NCI-H2107 (cell line): ENCODE results near the gene MTA3.
A peak's percentile ranks its signal among the peaks of the same experiment; 100 is the strongest.
"Not testable (repeated sequence)": the region's sequence is repeated elsewhere in the genome, so short reads cannot be mapped to it uniquely, and the experiment has no call there.

Source experiments
- DNase-seq: peaks from one replicate; lab custom pipeline; 2025; lab: John Stamatoyannopoulos, UW

Gene MTA3

DNA sequence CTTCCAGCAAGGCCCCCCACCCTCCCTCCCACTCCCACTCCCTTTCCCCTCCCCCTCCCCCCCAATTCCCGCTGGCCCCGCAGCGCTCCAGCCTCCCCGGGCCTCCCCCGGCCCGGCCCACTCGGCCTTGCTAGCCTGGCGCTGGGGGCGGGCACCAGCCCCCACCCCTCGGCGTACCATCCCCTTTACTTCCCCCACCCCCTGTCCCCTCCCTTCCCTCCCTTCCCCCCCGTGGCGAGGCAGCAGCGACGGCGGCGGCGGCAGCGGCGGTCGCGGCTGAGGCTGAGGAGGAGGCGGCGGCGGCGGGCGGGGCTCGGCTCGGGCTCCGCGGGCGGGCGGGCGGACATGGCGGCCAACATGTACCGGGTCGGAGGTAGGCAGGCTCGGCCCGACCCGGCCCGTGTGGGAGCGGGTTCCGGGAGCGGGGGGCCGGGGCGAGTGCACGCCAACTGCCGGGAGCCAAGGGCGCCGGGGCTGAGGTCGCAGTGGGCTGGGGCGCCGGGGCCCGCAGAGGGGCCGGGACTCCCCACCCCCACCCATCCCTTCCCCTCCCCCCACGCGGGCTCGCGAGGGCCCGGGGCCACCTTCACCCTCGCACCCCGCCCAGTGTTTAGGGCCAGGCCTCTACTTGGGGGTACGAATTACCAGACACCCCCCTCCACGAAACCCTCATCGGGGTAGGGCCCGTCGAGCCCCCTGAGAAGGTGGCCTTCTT lies at the start of gene MTA3:
MTA3 (plus strand) TSS at position 232 of the 715 bp plus-strand sequence; CDS start at position 346, 114 bp downstream.
- DNase-seq = peak; percentile 51

DNA sequence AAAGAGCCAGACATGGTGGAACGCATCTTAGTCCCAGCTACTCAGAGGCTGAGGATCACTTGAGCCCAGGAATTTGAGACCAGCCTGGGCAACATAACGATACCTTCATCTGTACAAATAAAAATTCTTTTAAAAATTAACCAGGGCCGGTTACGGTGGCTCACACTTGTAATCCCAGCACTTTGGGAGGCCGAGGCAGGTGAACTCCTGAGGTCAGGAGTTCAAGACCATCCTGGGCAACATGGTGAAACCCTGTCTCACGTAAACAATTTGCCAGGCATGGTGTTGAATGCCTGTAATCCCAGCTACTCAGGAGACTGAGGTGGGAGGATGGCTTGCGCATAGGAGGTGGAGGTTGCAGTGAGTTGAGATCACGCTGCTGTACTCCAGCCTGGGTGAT lies 48.8 kb upstream of the MTA3 start:
- no peak for DNase-seq

DNA sequence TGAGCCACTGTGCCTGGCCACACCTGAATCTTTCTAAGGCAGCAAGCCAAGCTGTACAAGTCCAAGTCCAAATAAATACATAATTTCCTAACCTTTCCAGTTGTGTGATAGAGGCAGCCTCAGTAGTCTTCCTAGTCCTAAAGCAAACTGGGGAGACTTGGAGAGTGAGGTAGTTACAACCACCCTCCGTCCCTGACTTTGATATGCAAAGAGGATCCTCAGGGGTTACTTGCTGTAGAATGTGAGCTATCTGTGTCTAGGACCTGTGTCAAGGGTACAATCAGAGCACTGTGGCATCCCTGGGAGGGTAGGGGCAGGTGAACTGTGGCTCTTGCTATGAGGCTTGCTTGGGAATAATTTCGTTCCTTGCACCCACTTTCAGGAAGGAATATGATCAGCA lies 46.4 kb upstream of the MTA3 start:
- no peak for DNase-seq

DNA sequence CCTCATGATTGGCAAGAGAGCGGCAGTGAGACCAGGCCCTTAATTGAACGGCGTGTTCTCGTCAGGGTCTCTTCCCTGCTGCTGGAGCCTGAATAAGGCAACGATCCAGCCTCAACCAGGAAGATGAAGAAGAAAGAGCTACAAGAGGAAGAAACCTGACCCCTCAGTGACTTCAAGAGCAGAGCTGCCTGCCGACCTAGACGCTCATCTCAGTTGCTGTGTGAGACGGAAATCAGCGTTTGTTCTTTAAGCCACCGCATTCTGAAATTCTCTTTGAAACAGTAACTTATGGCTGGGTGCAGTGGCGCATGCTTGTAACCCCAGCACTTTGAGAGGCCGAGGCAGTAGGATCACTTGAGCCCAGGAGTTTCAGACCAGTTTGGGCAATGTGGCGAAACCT lies 45.1 kb upstream of the MTA3 start:
- DNase-seq = peak; percentile 19

DNA sequence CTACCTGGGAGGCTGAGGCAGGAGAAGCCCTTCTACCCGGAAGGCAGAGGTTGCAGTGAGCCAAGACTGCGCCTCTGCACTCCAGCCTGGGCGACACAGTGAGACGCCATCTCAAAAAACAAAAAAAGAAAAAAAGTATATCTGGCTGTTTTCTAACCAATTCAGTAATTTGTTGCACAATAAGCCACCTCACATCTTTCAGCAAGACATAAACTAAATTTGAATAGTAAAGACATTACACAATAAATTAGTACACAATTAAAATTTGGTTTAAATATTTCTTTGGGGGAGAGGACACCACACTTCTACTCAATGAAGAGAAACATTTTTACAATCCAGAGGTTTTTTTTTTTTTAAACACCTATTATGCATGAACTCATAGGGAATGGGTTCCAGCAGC lies 36.0 kb upstream of the MTA3 start:
- DNase-seq = no peak

DNA sequence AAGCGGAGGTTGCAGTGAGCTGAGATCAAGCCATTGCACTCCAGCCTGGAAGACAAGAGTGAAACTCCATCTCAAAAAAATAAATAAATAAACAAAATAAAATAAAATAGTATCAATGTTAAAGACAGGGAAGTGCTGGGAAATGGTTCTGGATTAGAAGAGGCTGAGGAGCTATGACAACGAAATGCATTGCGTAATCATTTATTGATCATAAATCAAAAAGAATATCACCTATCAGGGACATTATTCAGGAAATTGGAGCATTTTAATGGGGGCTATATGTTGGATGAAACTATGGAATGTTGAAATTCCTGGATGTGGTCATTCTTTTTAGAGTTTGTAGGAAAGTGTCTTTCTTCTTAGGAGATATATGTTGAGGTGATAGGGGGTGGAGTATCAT lies 30.9 kb upstream of the MTA3 start:
- no peak for DNase-seq

DNA sequence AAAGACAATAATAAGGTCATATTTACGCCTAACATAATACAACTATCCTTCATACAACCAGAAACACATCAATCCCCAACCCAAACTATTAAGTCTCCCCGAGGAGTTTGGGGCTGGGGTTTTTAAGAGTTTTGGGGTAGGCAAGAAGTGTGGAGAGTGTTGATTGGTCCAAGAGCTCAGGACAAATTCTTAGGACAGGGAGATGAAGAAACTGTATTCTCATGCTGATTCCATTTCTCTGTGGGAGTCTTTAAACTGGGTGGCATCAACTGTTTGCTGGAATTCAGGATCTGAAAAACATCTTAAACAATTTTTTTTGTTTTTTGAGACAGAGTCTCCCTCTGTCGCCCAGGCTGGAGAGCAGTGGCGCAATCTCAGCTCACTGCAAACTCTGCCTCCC lies 25.6 kb upstream of the MTA3 start:
- DNase-seq = no peak

DNA sequence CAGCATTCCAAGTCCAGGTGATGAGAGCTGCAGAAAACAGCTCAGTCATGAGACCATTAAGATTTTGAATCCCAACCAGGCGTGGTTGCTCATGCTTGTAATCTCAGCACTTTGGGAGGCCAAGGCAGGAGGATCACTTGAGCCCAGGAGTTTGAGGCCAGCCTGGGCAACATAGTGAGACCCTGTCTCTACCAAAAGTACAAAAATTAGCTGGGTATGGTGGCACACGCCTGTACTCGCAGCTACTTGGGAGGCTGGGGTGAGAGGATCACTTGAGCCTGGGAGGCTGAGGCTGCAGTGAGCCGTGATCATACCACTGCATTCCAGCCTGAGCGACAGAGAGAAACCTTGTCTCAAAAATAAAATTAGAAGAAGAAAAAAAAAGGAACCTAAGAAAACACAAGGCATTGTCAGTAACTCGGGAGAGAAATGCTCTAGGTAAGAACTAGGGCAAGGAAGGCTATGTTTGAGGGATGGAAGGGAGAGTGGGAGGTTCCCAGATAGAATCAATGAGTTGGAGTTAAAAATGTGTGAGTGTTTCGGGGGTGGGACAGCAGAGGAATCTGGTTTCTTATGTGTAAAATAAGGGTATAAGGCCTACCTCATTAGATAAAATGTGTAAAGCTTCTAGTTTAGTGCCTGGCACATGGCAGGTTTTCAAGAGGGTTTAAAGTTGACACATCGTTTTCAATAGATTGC lies 23.3 kb upstream of the MTA3 start:
- no peak for DNase-seq

DNA sequence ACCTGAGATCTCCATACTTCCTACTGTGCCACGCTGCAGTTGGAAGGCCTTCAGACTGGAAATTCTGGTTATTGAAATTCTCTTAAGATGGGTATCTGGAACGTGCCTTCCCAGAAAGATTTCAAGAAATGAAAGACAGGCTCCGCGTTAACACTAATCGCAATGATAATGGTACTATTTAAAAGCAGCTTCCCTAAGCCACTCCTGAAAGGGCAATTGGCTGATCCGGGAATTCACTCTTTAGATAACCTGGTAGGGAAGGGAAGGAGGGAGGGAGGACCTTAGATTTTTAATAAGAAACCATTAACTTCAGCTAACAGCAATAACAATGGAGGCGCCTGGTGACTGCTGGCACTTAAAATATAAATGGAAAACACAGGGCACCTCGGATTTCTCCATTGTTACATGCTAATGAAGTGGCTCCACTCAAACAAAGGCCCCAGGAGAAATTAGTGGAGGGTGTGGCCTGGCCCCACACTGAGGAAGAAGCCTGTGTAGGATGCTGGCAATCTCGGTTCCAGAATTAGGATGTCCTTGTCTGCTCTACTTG lies 22.5 kb upstream of the MTA3 start:
- DNase-seq = peak; percentile 29

DNA sequence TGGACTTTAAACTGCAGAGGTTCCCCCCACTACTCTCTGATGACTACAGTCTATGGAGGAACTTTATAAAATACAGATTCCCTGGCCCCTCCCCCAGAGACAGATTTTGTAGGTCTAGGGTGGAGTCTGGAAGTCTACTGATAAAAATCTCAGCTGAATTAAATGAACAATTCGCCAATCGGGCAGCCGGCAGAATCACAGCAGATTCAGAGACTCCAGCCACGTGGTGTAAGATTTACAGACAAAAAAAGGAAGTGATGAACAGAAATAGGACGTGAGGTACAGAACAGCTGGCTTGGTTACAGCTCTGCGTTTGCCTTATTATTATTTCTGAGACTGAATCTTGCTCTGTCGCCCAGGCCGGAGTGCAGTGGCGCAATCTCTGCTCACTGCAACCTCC lies 21.4 kb upstream of the MTA3 start:
- DNase-seq = no peak

DNA sequence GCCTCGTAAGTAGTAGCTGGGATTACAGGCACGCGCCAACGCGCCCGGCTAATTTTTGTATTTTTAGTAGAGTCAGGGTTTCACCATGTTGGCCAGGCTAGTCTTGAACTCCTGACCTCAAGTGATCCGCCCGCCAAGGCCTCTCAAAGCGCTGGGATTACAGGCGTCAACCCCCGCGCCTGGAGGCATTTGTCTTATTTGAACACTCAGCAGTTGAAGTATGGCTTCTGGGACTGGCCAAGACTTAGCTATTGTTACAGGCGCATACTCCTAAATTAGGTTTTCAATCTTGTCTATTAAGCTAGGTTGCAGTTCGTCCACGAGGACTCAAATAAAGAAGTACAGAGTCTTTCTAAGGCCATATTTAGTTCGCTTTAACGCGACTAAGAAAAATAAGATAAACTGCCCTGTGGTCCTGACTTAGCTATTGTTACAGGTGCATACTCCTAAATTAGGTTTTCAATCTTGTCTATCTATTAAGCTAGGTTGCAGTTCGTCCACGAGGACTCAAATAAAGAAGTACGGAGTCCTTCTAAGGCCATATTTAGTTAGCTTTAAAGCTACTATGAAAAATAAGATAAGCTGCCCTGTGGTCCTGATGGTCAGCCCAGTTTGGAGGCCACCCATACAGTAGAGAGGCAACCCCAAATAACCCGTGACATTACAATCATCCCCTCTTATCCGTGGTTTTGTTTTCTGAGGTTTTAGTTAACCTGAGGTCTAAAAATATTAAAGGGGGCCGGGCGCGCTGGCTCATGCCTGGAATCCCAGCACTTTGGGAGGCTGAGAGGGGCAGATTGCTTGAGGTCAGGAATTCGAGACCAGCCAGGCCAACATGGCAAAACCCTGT lies 20.8 kb upstream of the MTA3 start:
- no peak for DNase-seq

DNA sequence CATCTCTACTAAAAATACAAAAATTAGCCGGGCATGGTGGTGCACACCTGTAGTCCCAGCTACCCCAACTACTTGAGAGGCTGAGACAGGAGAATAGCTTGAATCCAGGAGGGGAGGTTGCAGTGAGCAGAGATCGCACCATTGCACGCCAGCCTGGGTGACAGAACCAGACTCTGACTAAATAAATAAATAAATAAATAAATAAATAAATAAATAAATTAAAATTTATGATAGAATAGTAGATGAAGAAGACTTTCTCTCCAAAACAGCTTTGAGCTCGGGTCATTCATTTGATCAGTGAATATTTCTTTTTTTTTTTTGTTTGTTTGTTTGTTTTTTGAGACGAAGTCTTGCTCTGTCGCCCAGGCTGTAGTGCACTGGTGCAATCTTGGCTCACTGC lies 17.6 kb upstream of the MTA3 start:
- no peak for DNase-seq

DNA sequence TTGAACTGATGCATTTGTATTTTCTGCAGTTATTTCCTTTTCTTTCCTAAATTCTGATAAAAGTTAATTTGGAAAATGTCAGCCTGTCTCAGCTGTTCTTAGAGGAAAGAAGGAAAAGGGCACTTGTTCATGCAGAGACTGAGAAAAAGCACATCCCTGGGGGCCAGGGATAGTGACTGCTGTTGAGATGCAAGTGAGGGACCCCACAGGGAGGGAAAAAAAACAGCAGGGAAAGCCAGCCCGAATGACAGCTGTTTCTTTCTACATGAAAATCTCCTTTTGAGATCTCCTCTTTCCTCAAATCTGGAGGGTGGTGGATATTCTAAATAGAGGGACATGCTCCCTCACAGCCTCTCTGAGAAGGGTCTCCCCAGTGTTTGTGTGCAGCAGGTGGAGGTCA lies 14.0 kb upstream of the MTA3 start:
- DNase-seq = no peak

DNA sequence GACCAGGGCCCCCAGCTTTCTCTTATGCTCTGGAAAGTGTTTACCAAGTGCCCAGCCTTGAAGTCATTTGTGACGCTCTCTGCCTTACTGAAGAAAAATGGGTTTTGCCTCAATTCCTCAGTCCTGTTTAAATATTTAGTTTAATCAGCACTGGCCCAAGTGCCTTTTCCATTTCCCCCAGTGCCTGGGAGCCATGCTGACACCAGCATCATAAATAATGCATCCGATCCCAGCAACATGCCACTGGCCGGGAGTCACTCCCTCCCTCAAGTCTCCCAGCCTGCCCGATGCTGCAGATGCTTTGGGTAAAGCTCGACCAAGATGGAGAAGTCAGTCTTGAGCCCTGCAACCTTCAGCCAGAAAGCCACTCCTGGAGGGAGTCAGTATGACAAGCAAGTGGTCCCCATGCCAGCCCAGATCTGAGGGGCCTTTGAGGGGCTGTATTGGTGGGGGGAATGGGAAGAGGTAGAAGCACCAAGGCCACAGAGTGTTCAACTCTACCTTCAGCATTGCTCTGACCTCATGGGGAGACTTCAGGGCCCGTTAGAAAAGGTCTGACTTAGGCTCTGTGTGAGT lies 12.0 kb upstream of the MTA3 start:
- DNase-seq = no peak

DNA sequence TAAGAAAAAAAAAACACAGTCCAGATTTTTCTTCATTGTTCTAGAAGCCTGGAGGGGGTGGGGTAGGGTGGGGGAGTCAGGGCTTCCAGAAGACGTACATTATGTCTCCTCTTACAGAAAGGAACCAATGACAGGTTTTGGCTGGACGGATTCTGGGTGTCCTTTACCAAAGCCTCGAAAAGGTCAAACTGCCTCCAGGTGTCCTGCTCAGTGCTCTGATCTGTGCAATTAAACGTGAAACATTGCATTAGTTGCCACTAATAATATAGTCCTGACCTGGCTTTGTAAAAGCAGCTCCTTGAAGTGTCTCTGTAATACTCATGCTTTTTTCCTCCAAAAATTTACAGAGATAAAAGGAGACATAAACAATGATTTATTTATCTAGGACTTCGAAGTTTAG lies 11.1 kb upstream of the MTA3 start:
- DNase-seq = no peak

DNA sequence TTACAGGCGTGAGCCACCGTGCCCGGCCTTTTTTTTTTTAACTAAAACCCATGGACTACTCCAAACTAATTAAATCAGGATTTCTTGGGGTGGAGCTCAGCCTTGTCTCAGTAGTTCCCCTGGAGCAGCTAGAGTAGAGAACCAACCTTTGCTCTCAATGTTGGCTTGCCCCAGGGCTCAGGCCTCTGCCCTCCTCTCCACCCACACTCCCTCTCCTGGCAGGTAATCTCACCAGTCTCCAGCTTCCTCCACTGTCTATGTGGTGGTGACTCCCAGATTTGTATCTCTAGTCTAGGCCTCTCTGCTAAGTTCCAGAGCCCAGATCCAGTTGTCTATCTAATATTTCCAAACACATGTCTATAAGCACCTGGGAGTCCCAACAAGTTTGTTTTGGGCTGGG lies 9.6 kb upstream of the MTA3 start:
- no peak for DNase-seq

DNA sequence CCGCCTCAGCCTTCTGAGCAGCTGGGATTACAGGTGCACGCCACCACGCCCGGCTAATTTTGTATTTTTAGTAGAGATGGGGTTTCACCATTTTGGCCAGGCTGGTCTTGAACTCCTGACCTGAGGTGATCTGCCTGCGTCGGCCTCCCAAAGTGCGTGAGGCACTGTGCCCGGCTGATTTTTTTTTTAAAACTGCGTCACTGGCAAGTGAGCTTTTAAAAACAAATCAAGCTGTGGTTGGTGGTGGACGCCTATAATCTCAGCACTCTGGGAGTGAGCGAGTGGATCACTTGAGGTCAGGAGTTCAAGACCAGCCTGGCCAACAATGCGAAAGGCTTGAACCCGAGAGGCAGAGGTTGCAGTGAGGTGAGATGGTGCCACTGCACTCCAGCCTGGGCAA lies 8.3 kb upstream of the MTA3 start:
- DNase-seq = not testable (repeated sequence)

DNA sequence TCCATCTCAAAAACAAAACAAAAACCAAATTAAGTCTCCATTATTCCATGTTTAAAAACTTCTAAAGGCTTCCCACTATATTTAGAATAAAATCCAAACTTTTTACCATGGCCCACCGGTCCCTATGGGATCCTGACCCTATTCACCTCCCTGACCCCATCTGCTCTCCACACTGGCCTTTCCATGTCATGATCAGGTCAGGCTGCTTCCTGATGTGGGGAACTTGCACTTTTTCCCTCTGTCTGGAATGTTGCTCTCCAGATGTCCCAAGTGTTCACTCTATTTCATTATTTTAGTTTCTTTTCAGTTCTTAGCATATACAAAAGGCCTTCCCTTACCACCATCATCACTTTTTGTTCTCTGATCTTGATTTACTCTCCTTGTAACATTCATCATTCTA lies 7.5 kb upstream of the MTA3 start:
- no peak for DNase-seq

DNA sequence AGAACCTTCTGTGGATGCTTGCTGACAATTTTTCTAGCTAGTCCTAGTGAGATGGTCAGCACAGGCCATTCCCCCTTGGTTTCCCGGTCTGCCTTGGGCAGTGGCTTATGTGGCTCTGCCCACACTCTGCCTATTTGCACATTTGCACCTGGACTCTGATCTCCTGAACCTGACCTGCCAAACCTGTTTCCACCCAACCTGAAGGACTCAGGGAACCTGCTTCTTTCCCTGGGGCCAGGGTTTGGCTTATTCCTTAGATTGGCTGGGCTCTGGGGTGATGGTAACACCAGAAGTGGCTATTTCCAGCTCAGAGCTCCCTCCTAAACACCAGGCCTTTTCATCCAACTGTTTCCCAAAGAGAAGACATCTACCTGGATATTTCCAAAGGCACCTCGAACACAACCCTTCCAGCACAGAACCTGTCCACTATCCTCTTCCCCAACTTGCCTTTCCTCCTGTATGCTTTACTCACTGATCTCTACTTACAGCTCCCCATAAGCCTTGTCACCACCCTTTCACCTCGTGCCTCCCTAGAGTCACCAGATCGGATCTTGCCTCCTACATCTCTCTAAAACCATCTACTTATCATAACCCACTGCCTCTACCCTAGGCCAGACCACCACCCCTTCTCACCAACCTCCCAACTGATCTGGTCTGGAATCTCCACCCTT lies 5.8 kb upstream of the MTA3 start:
- DNase-seq = no peak

DNA sequence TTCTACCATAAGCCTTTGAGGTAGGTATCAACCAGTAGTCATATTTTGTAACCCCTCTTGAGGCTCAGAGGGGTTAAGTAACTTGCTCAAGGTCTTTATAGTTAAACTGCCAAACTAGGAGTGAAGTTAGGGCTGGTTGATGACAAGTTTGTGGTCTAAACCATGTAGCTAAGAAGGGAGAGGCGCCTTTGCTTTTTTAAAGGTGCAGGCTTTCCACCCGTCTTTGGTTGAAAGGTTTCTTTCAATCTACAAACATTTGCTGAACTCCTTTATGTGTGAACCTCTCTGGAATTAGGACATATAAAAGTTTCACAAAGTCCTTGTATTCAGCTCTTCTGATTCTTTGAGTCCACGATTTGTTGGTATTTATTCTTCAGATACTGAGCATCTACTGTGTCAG lies 2.4 kb upstream of the MTA3 start:
- no peak for DNase-seq

DNA sequence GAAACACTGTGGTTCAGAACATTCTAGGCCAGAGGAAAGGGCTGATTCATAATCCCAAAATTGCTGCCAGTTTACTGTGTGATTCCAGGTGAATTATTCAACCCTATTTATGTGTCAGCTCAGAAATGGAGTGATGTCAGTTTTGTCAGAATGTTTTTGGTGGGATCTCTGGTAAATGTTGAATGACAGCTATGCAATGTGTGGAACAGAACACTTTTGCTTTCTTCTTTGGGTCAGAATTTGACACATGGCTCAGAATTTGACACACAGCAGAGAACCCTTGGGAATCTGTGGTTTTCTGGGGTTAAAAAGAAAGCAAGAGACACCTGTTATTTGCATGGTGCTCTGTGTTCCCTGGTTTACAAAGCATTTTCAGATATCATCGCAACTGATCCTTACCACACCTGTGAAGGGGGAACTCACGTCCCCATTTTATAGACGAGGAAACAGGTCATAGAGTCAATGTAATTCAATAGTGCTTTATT lies 1.6 kb upstream of the MTA3 start:
- DNase-seq = no peak

DNA sequence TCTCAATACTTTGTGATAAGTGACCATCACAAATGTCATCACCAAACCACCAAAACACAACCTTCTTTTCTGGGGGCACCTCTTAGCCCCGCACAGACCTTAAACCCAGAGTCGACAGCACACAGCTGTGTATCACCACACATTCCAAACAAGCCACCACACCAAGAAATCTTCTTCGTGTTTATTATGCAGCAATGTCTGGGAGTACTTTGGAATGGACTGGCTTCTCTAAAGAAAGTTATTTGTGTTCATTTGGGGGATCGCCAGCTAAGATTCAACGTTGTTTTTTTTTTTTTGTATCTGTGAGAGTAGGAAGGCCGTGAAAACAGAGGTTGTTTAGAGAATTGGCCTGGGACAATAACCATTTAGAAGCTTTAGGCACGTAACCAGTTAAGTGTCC lies 1.1 kb upstream of the MTA3 start:
- no peak for DNase-seq
